Measurements from ENCODE around the gene STAT5B. TPM values are rescaled to one million over a fixed set of nuclear protein-coding genes. Genes with fewer than 3 reads are reported as not detected.

STAT5B gene
- total and polyA plus RNA-seq, 2 of the 13 experiments (the other 11 are each of a cell fraction or from before 2014, with no cell fraction given), result 21.0 to 42.8 TPM

- TF ChIP-seq, protein P1, sequence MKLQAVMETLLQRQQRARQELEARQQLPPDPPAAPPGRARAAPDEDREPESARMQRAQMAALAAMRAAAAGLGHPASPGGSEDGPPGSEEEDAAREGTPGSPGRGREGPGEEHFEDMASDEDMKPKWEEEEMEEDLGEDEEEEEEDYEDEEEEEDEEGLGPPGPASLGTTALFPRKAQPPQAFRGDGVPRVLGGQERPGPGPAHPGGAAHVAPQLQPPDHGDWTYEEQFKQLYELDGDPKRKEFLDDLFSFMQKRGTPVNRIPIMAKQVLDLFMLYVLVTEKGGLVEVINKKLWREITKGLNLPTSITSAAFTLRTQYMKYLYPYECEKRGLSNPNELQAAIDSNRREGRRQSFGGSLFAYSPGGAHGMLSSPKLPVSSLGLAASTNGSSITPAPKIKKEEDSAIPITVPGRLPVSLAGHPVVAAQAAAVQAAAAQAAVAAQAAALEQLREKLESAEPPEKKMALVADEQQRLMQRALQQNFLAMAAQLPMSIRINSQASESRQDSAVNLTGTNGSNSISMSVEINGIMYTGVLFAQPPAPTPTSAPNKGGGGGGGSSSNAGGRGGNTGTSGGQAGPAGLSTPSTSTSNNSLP (IDR thresholded peaks at IDR 0.05; ENCODE audit: low read depth, low read length), result 0 out of 2 replicates have a peak, but pooled peaks have one; percentile 17
- no peak for TF ChIP-seq TOPORS (CRISPR knock-in tag; IDR thresholded peaks at IDR 0.05)
- TF ChIP-seq FOXA3 (CRISPR knock-in tag; IDR thresholded peaks at IDR 0.05), result peak; percentile 76
- peak; percentile 52 for TF ChIP-seq POLR2G (IDR thresholded peaks at IDR 0.05; ENCODE audit: low read depth, low read length)
- no peak for TF ChIP-seq NFIB (CRISPR knock-in tag; IDR thresholded peaks at IDR 0.05; ENCODE audit: borderline replicate concordance)
- TF ChIP-seq HMGXB4 (CRISPR knock-in tag; IDR thresholded peaks at IDR 0.05; ENCODE audit: borderline replicate concordance in 1 of 2, low read depth in 1 of 2), result no peak; a peak in 2 of 4 replicates
- TF ChIP-seq SRF (IDR thresholded peaks at IDR 0.05; ENCODE audit: low read depth, low read length), result no peak
- peak; percentile 59; the same call in 1 of the 2 replicates for TF ChIP-seq FOXK1 (CRISPR knock-in tag; IDR thresholded peaks at IDR 0.05; ENCODE audit: borderline replicate concordance, low read depth)
- TF ChIP-seq, protein P2, sequence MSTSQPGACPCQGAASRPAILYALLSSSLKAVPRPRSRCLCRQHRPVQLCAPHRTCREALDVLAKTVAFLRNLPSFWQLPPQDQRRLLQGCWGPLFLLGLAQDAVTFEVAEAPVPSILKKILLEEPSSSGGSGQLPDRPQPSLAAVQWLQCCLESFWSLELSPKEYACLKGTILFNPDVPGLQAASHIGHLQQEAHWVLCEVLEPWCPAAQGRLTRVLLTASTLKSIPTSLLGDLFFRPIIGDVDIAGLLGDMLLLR (CRISPR knock-in tag; IDR thresholded peaks at IDR 0.05), result peak; percentile 83
- peak; percentile 62; the same call in 1 of the 2 replicates for TF ChIP-seq CBX5 (CRISPR knock-in tag; IDR thresholded peaks at IDR 0.05; ENCODE audit: borderline replicate concordance)
- peak; percentile 63; the same call in 1 of the 2 replicates for TF ChIP-seq DNMT3B (CRISPR knock-in tag; conservative IDR thresholded peaks at IDR 0.05)
- peak; percentile 64; the same call in 1 of the 2 replicates for TF ChIP-seq DR1 (CRISPR knock-in tag; IDR thresholded peaks at IDR 0.05)
- 0 out of 2 replicates have a peak, but pooled peaks have one; percentile 46 for TF ChIP-seq DDIT3 (CRISPR knock-in tag; IDR thresholded peaks at IDR 0.05)
- peak; percentile 89 for TF ChIP-seq PATZ1 (CRISPR knock-in tag; IDR thresholded peaks at IDR 0.05)
- TF ChIP-seq ZNF143 (CRISPR knock-in tag; IDR thresholded peaks at IDR 0.05), result peak; percentile 35; the same call in 1 of the 2 replicates
- TF ChIP-seq BRD4 (CRISPR knock-in tag; IDR thresholded peaks at IDR 0.05), result 0 out of 2 replicates have a peak, but pooled peaks have one; percentile 7
- TF ChIP-seq ZNF687 (CRISPR knock-in tag; IDR thresholded peaks at IDR 0.05), result peak; percentile 78
Observed at GRCh38 chr17:42311240-42312034, 35.2 kb upstream of the STAT5B start (continued).
